Pons (tissue), 1 donor: ENCODE measurements around the gene GCN1.

ENCODE experiments used
- DNase-seq: peaks from one replicate; pipeline ENCODE4 v3.0.0-alpha.2; 2016; ENCODE audit warnings: low spot score

GCN1 gene

DNA sequence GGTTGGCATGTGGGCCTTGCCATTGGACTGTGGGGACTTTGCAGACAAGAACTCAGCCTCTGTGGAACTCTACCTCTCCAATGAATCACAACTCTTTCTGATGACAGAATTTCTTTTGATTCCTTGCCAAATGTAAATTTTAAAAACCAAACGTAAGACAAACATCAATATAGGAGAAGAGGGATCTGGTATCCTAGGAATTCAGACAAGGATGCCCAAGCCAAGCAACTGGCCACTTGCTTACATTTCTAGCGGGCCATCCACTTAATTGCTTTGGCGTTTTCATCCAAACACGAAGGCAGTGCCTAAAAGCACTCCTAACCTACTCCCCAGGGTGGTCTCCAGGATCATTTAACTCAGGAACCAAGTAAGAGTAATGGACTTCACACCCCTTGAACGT is 54.6 kb downstream of the GCN1 start:
- no peak for DNase-seq

DNA sequence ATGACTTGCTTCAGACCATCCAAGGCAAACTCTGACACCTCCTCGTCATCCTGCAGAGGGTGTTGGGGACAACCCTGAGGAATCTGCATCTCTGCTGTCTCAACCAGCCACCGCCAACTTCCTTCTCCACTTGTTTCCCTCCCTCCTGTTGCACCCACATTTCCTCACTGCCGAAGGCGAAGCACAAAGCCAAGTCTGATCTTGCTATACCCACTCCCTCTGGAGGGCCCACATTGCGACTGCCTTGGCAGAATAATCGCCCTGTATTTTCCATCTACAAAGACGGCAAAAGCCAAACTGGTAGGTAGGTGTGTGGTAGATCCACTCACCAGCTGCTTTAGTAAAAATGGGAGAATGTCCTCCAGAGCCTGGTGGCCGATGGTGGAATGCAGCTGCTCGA is 56.1 kb downstream of the GCN1 start:
- no peak for DNase-seq

DNA sequence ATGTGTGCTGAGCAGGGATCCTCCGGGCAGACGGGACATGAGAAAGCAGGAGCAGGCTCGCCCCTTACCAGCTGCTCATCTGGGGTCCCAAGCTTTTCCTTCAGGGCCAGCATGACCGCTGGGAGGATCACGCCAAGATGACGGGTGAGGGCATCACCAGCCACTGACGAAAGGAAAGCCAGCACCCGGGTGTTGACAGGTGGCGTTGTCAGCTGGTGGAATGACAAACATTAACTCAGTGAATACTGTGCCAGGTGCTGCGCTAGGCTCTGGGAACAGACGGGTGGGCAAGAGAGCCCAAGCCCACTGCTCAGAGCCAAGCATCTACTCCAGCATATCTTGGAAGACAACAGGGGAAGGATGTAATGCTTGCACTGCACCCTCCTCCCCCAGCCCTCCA is 56.7 kb downstream of the GCN1 start:
- DNase-seq = no peak

DNA sequence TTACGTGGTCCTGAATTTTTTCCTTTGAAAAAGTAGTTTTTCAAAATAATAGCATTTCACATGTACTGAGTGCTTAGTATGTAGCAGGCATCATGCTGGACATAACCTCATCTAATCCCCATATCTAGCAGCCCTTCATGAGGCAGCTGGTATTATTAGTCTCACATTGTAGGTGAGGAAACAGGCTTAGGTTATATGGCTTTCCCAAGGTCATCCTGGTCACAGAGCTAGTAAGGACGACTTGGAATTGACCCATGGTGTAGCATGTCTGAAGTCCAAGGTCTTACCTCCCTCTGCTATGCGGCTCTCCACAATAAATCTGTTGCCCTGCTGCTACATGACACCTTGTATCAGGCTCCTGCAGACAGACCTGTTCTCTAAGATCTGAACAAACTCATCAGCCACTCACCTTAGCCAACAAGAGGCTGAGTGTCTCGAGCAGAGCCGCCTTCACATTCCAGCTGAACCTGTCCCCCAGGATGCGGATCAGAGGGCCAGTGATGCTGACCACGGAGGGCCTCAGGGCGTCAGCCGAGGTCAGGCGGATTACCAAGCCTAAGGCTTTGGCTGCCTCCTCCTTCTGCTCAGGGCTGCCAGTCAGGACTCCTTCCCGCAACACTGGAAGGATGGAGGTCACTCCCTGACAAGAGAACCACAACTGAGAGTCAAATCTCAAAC is 58.3 kb downstream of the GCN1 start:
- no peak for DNase-seq

DNA sequence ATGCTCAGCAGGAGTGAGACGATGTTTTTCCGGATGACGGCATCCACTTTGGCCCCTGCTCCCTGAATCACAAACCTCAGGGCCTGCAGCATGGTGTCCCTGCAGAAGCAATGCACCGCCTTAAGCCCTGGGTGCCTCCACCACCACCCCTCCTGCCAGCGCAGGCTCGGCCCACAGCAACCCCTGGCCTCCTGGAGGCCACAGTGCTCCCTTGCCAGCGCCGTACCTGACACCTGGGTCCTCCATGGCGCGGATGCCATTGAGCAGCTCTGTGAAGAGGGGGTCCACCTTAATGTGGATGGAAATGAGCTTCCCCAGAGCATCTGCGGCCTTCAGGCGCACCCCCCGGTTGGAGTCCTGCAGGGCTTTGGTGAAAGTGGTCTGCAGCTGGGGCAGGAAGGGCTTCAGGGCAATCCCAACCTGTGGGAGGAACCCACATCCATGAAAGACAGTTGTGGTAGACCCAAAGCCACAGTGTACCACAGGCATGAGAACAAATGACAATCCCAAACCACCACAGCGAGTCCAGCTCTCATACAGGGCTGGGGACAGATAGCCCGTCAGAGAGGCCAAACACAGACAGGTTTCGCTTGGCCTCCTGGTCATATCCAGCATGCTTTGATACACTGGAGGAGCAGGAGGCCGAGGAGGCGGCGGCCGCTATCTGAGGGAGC is 60.1 kb downstream of the GCN1 start:
- DNase-seq = no peak

DNA sequence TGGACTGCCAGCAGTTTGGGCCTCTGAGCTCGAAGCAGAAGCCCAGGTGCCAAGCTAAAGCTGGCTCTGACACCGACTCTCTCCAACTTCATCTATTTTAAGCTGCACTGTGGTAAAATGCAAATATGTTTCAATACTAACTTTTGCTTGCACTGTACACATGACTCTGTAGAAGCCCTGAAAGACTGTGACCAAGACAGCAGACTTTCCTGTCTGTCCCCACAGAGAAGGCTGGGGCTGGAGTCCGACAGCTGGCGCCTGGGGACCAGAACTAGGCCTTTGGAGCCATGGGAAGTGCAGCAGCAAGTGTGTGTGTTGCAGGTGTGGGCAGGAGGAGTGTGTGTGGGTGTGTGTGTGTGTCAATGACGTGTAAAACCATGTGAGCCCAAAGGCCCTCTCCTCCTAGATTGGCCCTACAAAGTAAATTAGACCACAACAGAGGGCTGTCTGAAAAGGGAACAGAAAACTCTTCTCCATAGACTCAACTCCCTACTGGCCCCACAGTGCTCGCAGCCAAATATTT is 61.6 kb downstream of the GCN1 start:
- DNase-seq = no peak

DNA sequence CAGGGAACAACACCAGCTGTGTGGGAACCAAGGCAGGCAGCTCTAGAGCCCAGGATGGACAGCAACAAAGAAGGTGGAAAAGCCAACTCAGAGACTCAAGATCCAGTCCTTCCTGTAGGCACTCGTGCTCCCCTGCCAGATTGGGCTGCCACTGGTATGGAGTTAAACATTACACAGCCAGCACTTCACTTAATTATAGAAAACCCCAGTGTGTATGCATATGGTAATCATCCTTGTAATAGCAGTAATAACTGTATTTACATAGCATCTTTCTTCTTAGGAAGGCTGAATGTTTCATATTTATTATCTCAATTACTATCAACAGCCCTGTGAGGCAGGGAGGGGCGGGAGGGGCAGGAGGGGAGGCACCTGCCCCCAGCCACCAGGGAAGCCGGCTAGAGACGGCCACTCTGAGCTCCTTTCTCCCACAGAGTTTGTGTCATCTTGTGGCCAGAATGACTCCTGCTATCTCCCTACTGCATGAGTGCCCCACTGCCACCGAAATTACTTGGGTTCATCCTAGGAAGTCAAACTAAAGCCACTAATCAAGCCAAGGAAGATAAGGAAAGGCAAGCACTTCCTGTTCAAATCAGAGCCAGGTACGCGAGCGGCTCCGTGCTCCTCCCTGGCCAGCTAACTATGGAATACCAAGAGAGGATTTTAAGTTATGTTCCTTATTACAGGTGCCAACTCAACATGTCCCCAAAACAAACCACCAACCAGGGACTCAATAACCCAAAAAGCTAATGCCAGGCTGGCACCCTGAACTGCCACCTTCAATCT is 62.3 kb downstream of the GCN1 start:
- no peak for DNase-seq

DNA sequence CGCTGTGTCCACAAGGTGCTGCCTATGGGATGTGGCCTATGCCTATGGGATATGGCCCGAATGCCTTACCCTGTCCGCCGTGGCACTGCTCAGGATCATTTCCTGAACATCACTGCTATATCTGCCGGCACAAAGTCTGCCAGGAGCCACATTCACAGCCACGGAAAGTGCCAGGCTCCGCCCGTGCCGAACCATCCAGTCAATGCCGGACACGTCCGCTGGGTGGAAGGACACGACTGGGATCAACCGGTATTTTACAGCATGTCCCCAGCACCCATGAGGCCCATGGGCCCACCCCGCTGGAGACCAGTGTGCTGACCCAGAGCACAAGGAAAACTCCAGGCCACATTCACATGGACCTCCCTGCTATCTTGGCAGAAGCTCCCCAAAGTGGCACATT is 63.4 kb downstream of the GCN1 start:
- DNase-seq = no peak

DNA sequence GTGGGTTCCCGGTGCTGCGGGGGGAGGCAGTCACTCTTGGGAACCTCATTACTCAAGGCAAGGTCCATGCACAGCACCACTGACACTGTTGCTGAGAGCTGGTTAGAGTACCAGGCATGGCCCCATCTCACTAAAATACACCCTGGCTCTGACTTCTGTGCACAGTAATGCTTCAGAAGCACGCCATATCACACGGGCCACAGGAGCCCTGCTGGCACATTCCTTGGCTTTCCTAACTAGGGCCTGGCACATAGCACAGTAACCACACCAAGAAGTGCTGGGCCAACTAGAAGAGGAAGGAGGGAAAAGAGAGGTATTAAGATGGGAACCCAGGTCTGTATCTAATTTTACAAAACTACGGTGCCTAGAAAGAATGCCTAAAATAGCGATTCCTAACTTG is 64.5 kb downstream of the GCN1 start:
- DNase-seq = no peak

DNA sequence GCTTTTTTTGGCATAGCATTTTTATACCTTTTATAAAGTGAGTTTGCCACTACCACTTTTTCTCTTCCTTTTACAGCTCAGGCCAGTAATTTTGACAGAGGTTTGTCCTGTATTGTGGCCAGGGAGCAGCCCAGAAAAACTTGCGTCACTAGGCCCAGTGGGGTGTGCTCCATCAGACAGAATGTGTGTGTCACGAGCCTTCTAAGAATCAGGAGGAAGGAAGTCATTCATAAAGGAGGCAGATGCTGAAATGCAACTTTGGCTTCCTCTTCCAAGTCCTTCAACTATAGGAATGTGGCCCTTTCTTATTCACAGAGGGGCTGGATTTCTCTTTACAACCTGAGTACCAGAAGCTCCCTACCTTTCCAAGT is 67.9 kb downstream of the GCN1 start:
- DNase-seq = peak; percentile 54

DNA sequence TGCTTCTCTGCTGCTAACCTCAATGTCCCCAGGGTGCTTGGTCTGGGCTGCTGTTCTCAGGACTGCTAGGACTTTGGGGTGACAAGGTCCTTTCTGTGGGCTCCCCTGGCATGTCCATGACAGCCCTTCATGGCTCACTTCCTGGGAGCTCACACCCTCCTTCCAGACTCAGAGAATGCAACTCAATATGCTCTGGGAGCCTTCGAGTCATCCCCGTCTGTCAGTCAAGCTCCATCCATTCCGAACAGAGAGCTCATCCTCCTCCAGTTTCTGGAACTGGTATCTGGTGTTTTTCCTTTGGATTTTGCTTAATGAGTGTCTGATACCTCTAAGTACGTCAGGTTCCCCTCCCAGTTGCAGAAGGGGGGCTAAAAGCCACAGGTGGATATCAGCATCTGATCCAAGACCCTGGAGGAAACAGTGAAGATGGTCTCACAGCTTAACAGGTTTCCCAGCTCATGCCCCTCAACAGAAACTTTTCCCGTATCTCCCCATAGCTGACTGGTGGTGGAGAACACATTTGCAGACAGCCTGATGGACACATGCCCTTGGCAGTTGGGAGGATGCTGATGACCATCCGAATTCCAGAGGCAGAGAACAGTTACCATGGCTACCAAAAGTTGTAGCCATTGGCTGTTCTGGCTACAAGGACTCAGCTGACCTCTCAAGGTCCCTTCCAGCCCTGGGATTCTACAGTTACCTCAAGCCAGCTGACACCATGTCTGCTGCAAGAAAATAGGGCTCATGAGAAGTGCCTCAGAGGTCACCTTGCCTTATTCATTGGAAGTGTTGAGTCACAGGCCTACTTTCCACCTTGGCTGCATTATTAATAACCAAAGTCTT is 68.5 kb downstream of the GCN1 start:
- DNase-seq = peak; percentile 40

DNA sequence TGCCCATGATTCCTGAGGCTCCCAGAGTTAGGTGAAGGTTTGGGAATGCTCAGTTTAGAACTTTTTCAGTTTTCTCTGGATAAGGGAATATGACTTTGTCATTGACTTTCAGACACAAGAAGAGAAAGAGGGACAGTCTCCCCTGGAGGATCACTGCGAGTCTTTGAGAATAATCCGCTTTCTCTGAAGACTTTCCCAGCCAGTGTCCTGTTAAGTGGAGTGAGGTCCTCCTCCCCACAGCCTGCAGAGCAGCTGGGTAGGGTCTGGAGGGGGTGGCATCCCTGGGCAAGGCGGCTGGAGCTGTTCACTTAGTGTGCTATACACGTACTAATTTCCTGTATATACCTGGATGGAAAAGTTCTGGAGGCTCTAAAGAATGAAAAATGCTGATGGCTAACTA is 69.5 kb downstream of the GCN1 start:
- DNase-seq = no peak

DNA sequence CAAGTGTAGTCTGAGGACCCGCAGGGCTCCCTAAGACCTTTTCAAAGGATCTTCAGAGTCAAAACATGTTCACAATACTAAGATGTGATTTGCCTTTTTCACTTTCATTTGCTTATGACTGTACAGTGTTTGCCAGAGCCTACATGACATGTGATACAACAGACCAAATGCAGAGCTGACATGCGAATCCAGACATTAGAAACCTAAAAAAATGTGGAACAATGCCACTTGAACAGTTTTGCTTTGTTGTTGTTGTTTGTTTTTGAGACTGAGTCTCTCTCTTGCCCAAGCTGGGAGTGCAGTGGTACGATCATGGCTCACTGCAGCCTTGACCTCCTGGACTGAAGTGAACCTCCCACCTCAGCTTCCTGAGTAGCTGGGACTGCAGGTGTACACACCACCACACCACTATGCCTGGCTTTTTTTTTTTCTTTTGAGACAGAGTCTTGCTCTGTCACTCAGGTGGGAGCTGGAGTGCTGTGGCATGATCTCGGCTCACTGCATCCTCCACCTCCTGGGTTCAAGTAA is 72.7 kb downstream of the GCN1 start:
- no peak for DNase-seq

DNA sequence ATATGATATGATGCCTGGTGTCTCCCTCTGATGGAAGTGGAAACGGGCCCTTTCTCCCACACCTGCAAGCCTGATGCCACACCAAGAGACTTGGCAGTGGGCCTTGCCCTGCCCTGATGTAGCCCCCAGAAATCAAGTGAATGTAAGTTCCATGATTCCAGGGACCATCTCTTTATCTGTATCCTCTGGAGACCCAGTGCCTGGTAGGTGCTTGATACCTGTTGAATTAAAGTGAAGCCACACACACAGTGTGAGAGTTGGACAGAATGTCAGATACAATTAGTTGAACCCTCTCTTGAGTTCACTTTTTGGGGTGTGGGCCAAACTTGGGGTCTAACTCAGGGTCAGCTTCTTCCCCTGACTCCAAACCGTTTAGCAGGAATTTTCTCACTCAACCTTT is 73.2 kb downstream of the GCN1 start:
- DNase-seq = no peak

DNA sequence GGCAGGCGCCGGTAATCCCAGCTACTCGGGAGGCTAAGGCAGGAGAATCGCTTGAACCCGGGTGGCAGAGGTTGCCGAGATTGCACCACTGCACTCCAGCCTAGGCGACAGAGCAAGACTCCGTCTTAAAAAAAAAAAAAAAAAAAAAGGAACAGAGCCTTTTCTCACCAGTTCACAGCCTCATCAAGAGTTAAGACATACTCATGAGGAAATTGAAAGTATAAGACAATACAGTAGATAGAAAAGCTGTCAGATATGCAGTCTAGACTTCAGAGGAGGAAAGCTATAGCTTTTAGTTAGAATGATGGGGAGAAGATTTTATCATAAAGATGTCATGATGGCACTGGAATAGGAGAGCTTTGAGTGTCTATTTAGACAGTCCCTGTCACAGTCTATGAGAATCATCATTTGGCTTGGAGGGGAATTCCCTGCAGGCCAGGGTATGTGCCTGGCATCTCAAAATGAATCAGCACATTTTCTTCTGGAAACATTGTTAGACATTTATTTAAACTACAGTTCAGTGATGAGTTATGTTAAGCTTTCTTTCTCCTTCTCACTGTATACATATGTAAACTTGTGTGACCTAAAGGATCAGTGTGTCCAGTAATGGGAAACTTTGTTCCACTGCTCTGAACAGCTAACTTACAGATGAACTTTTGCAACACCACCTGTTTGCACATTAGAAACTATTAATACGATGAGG is 75.1 kb downstream of the GCN1 start:
- DNase-seq = no peak

DNA sequence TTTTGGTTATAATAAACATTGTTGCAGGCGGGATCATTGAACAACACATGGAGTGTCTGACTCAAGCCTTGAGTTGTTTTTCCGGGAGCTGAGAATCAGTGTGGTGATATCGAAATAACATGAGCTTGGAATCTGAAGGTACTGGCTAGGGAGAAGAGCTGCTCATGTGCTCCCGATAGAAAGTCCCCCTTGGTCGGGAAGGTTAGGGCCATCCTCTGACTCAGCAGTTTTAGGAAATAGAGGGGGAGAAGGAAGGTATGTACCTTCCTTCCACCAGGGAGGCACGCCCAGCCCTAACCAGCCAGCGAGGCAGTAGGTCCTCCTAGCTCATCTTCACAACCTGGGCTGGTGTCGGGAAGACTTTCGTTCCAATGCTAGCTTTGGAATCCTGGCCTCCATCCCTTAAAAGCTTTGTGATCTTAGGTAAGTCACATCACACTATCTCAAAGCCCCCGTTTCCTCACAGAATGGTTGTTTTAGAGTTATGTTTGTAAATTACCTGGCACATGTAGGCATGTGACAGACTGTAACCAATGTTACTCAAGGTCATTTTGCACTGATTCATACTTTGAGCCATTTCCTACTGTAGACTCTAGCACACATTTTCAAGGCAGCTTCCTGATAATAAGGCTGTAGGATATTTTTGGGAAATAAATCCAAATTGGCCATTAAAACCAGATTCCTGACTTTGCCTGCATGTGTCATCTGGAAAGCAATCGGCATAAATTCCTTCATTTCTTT is 76.0 kb downstream of the GCN1 start:
- DNase-seq = no peak

DNA sequence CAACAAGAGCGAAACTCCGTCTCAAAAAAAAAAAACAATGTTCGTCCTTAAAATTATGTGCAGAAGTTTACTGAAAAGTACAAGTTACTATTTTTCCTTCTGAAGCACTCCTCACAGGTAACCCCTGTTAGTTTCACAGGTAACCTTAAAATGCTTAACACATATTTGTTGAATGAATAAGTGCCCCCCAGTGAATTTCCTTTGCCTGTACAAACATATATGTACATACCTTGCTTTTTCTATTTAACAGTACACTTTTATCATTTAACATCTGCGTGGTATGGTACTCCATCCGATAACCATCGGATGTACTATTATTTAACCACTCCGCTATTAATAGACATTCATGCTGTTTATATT is 76.6 kb downstream of the GCN1 start:
- DNase-seq = no peak

DNA sequence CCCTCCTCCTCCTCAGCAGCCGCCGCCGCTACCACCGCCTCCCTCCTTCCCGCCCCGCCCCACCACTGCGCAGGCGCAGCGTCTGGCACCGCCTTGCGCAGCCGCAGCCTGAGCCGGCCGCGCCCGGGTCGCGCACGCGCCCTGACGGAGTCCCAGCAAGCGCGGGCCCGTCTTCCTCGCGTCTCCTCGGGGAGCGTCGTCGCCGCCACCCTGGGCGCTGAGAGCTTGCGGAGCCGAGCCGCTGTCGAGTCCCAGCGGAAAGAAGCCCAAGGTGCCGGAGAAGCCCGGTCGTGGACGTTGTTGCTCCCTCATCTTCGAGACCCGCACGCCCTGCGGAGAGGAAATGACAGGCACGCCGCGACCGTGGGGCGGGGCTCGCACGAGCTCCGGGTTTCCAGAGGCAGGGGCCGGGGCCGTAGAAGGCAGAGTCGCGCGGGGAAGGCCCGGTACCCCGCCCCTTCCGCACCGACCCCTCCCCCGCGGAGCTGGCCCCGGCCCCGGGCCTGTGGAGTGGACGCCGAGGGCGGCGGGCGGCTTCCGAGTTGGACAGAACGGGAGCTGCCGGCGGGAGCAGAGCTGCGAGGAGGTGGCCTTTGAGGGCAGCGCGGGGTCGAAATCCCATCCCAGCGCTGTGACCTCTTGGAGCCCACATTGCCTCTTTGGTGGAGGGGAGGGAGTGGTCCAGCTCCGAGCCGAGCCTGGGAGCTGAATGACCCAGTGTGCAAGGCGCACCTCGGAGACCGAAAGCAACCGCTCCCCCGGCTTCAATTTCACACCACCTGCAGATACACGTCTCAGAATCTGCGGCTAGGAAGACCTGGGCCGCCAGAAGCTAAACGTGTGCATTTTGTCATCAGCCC is 77.5 kb downstream of the GCN1 start:
- peak; percentile 87 for DNase-seq

DNA sequence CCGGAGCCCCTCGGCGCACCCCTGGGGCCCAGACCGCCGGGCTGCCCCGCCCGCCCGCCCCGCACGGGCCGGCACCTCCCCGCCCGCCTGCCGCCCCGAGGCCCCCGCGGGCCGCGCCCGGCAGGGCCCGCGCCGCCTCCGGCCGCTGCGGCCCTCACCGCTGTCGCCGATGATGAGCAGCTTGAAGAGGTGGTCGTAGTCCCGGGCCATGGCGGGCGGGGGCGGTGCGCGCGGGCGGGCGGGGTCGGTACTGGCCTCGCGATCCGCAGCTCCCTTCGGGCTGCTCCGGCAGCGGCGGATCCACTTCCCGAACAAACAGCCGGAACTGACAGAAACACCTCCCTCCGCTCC is 78.1 kb downstream of the GCN1 start, which contains the start of gene RAB35:
Gene RAB35, minus strand, starts transcription at position 313 of the 351 bp plus-strand sequence. Its CDS starts 103 bp downstream, at position 210.
- no peak for DNase-seq
